MM.1S (cell line): ENCODE data around the gene USP47.

Experiments used
- DNase-seq: peaks from one replicate; pipeline ENCODE4 v3.0.0-alpha.2; 2015
- H2AFZ ChIP-seq: fragments of 300-600 bp; sonication (generic); 2 replicates; pipeline ENCODE4 v1.6.0; 2016; ENCODE audit warnings: antibody characterized with exemption, low read length
- H3F3A ChIP-seq: fragments of 300-600 bp; sonication (generic); 2 replicates; pipeline ENCODE4 v1.6.1; 2016; ENCODE audit warnings: mild to moderate bottlenecking, antibody characterized with exemption, low read length, moderate library complexity, mixed read lengths; ENCODE audit not compliant: insufficient read depth
- H3K27ac ChIP-seq: fragments of 300-600 bp; sonication (generic); 2 replicates; pipeline ENCODE4 v1.5.1; 2016; ENCODE audit warnings: mild to moderate bottlenecking, low read length
- H3K27me3 ChIP-seq: fragments of 300-600 bp; sonication (generic); replicated peaks from 2 replicates; pipeline ENCODE4 v1.6.0; 2016; ENCODE audit warnings: low read length; ENCODE audit not compliant: insufficient read depth
- H3K36me3 ChIP-seq: fragments of 300-600 bp; sonication (generic); replicated peaks from 2 replicates; pipeline ENCODE4 v1.6.1; 2016; ENCODE audit warnings: mild to moderate bottlenecking, low read length, mixed read lengths; ENCODE audit not compliant: insufficient read depth
- H3K4me1 ChIP-seq: fragments of 300-600 bp; sonication (generic); 2 replicates; pipeline ENCODE4 v1.6.1; 2016; ENCODE audit warnings: low read length, mixed read lengths
- H3K4me2 ChIP-seq: fragments of 300-600 bp; sonication (generic); 2 replicates; pipeline ENCODE4 v1.6.0; 2016; ENCODE audit warnings: low read depth, low read length
- H3K4me3 ChIP-seq: fragments of 300-600 bp; sonication (generic); 2 replicates; pipeline ENCODE4 v1.5.1; 2016; ENCODE audit warnings: low read length, mixed read lengths
- H3K79me2 ChIP-seq: fragments of 300-600 bp; sonication (generic); 2 replicates; pipeline ENCODE4 v1.6.1; 2016; ENCODE audit warnings: mixed run types, low read length, mixed read lengths
- H3K9ac ChIP-seq: fragments of 300-600 bp; sonication (generic); 2 replicates; pipeline ENCODE4 v1.6.1; 2016; ENCODE audit warnings: low read length, mixed read lengths
- H3K9me2 ChIP-seq: fragments of 300-600 bp; sonication (generic); replicated peaks from 2 replicates; pipeline ENCODE4 v1.6.1; 2016; ENCODE audit warnings: mild to moderate bottlenecking, low read length, mixed read lengths; ENCODE audit not compliant: insufficient read depth
- H3K9me3 ChIP-seq: fragments of 300-600 bp; sonication (generic); replicated peaks from 2 replicates; pipeline ENCODE4 v1.6.1; 2016; ENCODE audit warnings: mild to moderate bottlenecking, low read length, mixed read lengths; ENCODE audit not compliant: insufficient read depth
- H4K20me1 ChIP-seq: fragments of 300-600 bp; sonication (generic); 2 replicates; pipeline ENCODE4 v1.6.1; 2016; ENCODE audit warnings: mild to moderate bottlenecking, low read length, moderate library complexity, mixed read lengths; ENCODE audit not compliant: insufficient read depth
- CTCF ChIP-seq: fragments of 300-600 bp; sonication (generic); IDR thresholded peaks from 2 replicates; pipeline ENCODE4 v1.5.1; 2016; ENCODE audit warnings: antibody characterized with exemption, low read length, mixed read lengths
- EZH2 ChIP-seq: fragments of 300-600 bp; sonication (generic); optimal IDR thresholded peaks from 2 replicates; pipeline ENCODE3; 2017; ENCODE audit warnings: low read depth, mild to moderate bottlenecking, antibody characterized with exemption, low read length, mixed read lengths
- EZH2phosphoT487 ChIP-seq: fragments of 300-600 bp; sonication (generic); IDR thresholded peaks from 2 replicates; pipeline ENCODE4 v1.6.1; 2018; ENCODE audit warnings: antibody characterized with exemption, low read length

The USP47 gene

GRCh38 chr11:11866203-11866602 lies 24.4 kb downstream of the USP47 start:
- no peaks in the 10 kb centered on the region for H3K27me3 ChIP-seq
- peaks cover 96% of the 10 kb centered on the region for H3K79me2 ChIP-seq
- H2AFZ ChIP-seq = no peak overlapping the region
- no peak overlapping the region for H3K4me2 ChIP-seq
- no peak overlapping the region for H3K9ac ChIP-seq
- H3F3A ChIP-seq = peaks cover 5% of the 10 kb centered on the region; the same call in 1 of the 2 replicates
- 0 out of 2 replicates have a peak, but pooled peaks cover 13% of the 10 kb centered on the region for H4K20me1 ChIP-seq
- no peak overlapping the region for H3K27ac ChIP-seq
- no peaks in the 10 kb centered on the region for H3K9me2 ChIP-seq
- DNase-seq = no peak
- peaks cover 6% of the 10 kb centered on the region; the same call in 1 of the 2 replicates for H3K4me1 ChIP-seq
- no peaks in the 10 kb centered on the region for H3K9me3 ChIP-seq
- no peak for TF ChIP-seq EZH2
- no peak for TF ChIP-seq EZH2phosphoT487
- TF ChIP-seq CTCF = no peak
- H3K36me3 ChIP-seq = no peaks in the 10 kb centered on the region
- no peak overlapping the region for H3K4me3 ChIP-seq

GRCh38 chr11:11867720-11868119 lies 25.9 kb downstream of the USP47 start:
- no peak for TF ChIP-seq EZH2phosphoT487
- TF ChIP-seq EZH2 = no peak
- no peak for TF ChIP-seq CTCF
- H4K20me1 ChIP-seq = peaks cover 25% of the 10 kb centered on the region
- H3K27ac ChIP-seq = no peak overlapping the region
- peaks cover 6% of the 10 kb centered on the region; the same call in 1 of the 2 replicates for H3K4me1 ChIP-seq
- peaks cover 94% of the 10 kb centered on the region for H3K79me2 ChIP-seq
- H3K9me2 ChIP-seq = no peaks in the 10 kb centered on the region
- no peak overlapping the region for H2AFZ ChIP-seq
- H3K9ac ChIP-seq = no peak overlapping the region
- no peaks in the 10 kb centered on the region for H3K36me3 ChIP-seq
- no peak for DNase-seq
- H3K4me2 ChIP-seq = no peak overlapping the region
- H3K9me3 ChIP-seq = no peaks in the 10 kb centered on the region
- H3K4me3 ChIP-seq = no peak overlapping the region
- no peaks in the 10 kb centered on the region for H3K27me3 ChIP-seq
- peaks cover 5% of the 10 kb centered on the region; the same call in 1 of the 2 replicates for H3F3A ChIP-seq

GRCh38 chr11:11871991-11872401 lies 30.2 kb downstream of the USP47 start:
- Histone ChIP-seq H3K27ac (no peak overlapping the region), H3K9me2 (no peaks in the 10 kb centered on the region), H2AFZ (no peak overlapping the region), H3K9ac (no peak overlapping the region), H4K20me1 (peaks cover 29% of the 10 kb centered on the region), H3K4me1 (no peaks in the 10 kb centered on the region), H3K36me3 (no peaks in the 10 kb centered on the region), H3K4me2 (no peak overlapping the region), H3K79me2 (peaks cover 91% of the 10 kb centered on the region), H3K4me3 (no peak overlapping the region), H3K27me3 (no peaks in the 10 kb centered on the region), H3K9me3 (no peaks in the 10 kb centered on the region), H3F3A (no peaks in the 10 kb centered on the region)
- no peak for DNase-seq
- TF ChIP-seq EZH2phosphoT487 (no peak), CTCF (no peak)
